ENCODE results near the gene DIP2C. TPM values are rescaled to one million over a fixed set of nuclear protein-coding genes. Genes with fewer than 3 reads are reported as not detected.
"Not testable (repeated sequence)": the region's sequence is repeated elsewhere in the genome, so short reads cannot be mapped to it uniquely, and the experiment has no call there.

Gene DIP2C
- polyA plus RNA-seq, 4 donors: 18.8 to 22.7 (median 20.9) TPM

DNA sequence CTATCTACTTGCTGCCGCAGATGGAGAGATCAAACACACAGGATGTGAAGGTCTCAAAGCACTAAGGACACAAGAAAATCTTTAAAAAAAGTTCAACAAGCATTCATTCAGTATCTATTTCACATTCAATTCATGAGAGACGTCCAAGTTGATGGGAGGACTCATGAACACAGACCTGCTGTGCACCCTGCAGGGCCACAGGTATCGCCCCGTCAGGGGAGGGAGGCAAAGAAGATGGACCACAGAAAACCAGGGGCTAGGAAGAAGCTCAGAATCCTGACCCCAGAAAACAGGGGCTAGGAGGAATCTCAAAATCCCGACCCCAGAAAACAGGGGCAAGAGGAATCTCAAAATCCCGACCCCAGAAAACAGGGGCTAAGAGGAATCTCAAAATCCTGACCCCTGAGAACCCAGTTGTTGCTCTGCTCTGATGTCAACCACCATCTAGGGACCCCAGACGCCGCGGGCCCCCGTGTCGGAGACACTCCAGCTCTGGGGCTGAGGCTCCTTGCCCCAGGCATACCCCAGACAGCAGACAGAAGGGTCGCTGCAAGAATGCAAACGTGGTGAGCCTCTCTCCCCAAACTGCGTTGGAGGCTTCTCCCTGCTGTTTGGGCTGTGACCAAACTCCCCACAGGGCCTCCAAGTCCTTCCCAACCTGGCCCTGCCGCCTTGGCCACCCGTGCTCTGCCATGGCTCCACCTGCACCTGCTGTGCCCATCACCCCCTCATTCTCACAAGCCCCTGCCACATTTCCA, 197.6 kb downstream of the DIP2C start:
- no peak for DNase-seq (ENCODE audit: low read depth in 4 of 4, low spot score in 3 of 4)

DNA sequence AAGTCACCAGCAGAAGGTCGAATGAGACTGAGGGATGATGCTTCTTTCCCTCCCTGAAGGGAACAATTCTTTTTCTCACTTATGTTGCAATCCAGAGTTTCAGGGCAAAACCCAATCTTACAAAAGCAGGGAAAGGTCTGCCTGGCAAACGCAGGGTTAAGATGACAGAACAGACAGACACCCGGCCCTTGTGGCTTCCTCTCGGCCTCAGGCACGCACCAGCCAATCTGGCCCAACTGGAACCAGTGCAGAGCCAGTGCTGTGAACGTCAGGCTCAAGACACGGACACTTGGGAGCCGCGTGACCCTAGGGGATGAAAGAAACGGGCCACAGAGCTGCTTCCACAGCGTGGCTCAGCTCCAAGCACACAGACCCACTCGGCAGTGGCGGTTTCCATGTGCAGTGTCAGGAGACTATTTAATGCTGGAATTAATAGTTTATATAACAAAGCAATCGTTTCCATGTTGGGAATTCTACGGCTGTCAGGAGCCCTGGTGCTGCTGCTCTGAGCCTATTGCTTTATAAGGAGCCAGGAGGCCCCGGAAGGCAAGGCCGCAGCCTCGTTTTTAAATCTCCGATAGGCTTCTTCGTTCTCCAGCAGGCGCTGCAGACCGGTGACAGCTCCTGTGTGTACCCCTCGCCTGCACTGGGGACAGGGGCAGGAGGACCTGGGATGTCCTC, 198.4 kb downstream of the DIP2C start:
- no peak for DNase-seq (ENCODE audit: low read depth in 4 of 4, low spot score in 3 of 4)

DNA sequence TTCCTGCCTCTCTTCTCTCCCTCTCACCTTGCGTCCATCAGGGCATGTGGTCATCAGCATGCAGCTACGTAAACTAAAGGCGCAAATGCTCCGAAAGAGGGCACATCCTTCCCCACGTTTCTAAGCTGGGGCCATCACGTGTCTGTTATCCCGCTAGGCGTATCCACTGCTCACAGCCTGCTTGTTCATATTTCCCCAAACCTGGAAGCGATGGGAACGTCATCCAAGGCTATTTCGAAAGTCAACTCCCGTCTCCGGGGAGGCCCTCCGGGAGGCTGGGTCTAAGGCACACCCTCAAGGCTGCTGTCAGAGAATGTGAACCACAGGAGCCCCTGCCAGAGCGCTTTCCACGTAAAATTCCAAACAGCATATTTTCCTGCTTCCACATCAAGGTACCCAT, 199.2 kb downstream of the DIP2C start:
- no peak for DNase-seq (ENCODE audit: low read depth in 4 of 4, low spot score in 3 of 4)

DNA sequence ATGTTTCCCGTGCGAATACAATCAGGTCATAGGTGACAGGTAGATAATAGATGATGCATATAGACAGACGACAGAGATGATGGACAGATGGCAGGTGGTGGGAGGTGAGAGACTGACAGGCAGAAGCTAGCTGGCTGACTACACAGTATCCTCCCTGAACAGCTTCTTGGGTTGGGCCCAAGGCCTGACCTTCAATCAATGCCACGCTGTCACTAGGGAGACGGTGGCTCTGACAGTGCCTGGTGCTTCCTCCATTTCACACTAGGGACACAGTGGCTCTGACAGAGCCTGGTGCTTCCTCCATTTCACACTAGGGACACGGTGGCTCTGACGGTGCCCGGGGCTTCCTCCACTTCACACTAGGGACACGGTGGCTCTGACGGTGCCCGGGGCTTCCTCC, 200.1 kb downstream of the DIP2C start:
- DNase-seq (ENCODE audit: low read depth in 4 of 4, low spot score in 3 of 4): no peak

DNA sequence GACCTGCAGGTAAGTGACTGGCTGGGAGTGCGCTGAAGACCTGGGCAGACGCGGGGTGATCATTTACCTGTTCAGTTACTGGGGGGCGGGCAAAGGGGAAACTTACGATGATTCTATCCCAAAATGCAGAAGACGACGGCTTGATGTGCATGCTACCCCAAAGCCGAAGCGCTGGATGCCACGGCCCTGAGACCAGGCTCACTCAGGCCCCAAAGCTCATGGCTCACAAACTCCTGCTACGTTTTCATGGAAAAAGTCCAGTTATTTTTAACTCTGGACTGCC, 200.6 kb downstream of the DIP2C start:
- DNase-seq (ENCODE audit: low read depth in 4 of 4, low spot score in 3 of 4): no peak

DNA sequence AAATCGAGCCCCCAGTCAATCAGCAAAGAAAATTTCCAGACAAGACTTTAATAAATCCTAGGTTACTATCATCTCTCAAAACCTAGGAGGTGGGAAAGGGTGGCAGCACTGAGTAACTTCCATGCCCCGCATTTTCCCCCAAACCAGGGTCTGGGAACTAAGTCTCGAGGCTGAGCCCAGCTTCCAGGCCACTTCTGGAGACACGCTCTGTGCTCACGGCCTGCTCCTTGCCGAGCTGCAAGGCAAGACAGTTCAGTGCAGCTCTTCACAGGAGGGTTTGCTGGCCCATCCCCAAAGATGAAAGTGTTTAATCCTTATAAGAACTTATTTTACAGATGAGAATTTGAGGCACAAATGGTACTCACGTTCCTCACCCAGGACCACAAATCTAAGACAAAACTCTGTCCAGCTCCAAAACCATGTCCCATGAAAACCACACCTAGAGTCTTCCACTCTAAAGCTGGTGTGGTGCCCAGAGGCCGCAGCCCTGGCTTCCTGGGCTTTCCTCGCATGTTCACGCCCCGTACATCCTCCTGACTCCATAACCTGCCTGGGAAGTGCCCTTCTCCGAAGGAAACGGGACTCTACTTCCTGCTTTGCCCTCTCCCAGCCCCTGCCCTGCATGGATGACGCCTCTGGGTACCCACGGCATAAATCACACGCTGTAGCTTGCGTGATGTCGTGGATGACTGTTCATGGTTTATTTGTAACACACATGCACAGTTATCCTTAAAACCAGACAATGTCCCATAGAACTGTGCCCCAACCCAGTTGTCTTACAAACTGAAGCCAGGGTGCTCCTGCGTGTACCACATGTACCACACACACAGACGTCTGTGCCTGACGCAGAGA, 201.2 kb downstream of the DIP2C start:
- DNase-seq (ENCODE audit: low read depth in 4 of 4, low spot score in 3 of 4): no peak

DNA sequence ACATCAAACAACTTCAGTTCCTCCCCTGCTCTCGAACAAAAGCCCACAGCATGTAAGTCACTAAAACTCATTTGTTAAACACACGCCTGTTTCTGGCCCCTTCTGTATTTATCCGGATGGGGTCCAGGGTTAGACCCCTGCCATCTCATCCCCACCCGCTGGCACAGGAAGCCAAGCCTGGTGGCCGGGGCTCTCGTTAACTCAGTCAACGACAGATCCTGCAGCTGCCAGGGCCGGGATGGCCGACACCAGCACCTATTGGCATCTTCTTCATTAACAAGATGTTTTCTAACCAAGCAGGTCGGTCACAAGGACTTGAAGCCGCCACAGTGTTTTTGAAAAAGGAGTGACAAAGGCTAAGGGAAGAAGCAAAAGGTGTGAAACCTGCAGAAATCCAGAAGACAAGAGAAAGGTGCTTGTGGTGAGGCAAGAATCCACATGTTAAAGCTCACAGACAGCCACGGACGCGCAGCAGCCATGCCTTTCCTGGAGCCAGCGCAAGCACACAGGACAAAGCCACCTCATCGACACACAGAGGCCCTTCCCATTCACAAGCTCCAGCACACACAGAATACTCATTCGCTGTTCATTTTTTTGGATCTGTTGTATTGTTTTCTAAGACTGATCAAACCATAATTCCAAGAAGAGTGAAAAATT, 202.7 kb downstream of the DIP2C start:
- no peak for DNase-seq (ENCODE audit: low read depth in 4 of 4, low spot score in 3 of 4)

DNA sequence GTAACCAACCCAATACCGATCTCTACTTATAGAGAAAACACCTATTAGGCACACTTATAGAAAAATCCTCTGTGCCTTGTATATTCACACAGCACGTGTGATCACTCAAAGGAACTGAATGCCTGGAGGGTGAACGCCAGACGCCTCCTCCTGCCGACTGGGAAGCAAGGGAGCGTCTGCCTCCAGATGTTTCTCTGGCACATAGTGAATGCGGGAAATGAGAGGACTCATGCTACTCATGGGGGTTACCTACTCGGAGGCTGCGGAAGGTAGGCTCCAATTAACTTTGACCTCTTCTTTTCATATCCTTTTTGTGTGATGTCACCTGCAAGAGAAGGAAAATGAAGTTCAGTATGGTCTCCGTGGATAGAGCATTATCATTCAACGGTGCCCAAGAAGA, 203.3 kb downstream of the DIP2C start:
- no peak for DNase-seq (ENCODE audit: low read depth in 4 of 4, low spot score in 3 of 4)

DNA sequence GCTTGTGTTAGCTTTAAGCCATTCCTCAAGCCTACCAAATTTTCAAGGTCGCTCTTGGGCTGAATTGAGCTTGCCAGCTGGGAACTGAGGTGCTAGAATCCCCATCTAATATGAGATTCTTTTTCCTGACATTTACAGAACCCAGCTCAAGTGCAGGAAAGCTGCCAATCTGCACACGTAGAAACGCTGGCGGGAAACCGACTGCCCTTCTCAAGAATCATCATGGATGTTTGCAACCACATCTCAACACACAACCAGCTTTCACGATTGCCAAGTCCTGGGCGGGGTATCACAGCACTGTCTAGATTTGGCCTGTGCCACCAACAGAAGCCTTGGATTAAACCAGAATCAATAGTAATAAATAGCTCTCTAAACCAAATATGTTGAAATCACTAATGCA, 203.7 kb downstream of the DIP2C start:
- DNase-seq (ENCODE audit: low read depth in 4 of 4, low spot score in 3 of 4): no peak

DNA sequence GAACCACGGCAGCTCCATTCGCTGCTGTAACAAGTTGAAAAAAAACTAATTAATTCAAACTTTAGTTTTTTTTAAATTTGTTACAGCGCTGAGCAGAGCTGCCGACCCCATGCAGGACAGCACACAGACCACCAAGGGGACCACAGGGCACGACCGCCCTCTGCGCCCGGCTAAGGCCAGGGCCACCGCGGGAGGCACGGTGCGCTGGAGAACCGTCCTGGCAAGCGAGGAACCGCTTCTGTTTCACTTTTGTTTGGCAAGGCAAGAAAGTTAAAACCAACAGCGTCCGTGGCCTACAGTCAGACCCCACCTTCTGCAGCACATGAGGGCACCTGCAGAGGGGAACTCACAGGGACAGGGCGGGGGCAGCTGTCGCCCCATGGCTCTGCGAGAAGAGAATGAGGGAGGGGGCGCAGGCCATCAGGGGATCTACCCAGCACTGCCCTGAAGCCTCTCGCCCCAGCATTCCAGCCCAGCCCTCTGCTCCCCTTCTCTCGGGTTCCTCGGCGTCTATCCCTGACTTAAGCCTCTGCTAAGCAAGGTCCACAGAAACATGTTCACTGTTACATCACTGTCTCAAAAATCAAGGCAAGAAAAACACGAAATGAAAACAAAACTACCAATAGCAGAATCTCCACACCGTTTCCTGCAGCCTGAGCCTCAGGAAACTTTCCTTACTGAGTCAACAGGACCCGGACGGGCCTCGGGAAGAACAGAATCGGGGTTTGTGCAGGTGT, 204.4 kb downstream of the DIP2C start:
- no peak for DNase-seq (ENCODE audit: low read depth in 4 of 4, low spot score in 3 of 4)

DNA sequence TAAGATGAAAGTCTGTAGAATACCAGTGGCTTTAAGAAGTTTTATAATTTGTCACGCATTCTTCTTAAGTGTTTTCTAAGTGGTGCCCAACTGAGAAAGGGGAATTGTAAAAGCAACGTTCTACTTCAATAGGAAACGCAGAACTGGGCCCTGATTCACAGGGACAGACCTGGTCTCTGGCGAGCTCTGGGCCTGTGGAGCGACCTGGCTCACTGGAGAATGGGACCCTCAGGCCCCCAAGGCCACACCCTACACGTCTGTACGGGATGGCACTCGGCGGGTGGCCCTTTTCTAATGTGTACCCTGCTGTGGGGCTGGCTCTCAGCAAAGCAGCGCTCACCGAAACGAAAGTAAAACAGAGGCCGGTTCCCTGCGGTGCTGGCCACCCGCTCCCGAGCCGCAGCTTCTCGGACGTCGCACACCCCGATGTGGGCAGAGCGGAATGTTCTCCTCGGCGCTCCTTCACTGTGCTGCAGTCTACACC, 205.0 kb downstream of the DIP2C start:
- DNase-seq (ENCODE audit: low read depth in 4 of 4, low spot score in 3 of 4): no peak

DNA sequence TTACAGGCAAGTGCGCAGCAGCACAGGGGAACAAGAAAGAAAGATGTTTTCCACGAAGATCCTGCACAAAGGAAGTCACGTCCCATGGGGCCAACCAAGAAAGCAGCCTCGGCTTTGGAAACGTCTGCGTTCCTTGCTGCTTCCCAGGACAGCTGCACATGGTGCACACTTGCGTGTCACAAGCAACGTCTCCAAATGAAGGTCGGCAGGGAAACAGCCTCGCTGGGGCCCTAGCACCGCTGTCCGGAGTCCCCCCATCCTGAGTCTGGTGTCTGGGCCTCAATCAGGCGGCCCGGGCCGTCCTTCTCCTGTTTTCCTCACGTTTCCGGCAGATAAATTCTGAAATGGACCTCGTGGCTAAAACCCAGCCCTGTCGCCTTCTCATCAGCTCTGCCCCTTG, 206.2 kb downstream of the DIP2C start:
- no peak for DNase-seq (ENCODE audit: low read depth in 4 of 4, low spot score in 3 of 4)

DNA sequence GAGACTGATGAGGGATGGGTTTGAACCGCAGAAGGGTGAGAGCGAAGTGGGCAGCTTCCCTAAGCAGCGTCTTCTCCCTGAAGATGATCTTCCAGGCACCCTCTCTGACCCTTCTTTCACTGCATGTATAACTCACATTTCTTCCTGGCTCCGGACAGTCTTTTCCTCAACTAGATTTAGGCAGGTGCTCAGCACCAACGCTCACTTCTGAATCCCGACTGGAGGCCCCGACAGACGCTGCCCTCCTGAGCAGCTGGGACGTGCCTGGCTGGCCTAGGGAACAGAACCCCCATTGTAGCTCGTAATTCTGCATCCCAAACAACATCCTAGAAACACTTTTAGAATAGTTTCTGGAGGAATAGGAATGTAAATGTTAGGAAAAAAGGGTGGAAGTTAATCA, 206.6 kb downstream of the DIP2C start:
- no peak for DNase-seq (ENCODE audit: low read depth in 4 of 4, low spot score in 3 of 4)

DNA sequence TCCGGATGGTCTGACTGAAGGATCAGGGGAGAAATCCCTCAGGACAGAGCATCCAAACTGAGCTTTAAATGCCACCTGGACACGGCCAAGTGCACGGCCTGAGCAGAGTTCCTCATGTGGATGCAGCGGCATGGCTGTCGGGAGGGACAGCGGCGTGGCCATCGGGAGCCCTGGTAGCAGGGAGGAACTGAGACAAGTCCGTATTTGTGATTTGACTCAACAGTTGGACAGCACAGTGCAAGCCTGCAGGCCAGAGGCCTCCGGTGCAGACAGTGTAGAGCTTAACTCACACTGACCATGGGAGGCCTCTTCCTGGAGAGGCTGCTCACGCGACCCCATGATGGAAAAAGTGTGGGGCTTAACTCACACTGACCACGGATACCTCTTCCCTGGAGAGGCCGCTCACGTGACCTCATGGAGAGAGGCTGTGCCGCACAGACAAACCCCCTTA, 207.4 kb downstream of the DIP2C start:
- no peak for DNase-seq (ENCODE audit: low read depth in 4 of 4, low spot score in 3 of 4)

DNA sequence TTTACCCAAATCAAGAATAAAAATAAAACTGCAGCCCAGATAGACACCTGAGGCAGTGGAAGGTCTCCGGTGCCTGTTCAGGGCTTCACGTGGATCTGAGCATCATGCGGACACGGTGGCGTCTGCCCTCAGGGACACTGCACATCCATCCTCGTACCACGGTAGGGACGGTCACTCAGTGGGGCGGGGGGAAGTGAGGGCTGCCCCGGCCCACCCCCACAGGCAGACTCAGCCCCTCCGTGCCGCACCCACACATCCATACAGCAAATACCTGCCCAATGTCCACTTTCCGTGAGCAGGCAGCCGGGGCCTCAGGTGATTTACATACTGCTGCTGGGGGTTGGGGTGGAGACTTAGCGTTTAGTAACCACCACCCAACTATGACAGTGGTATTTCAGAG, 207.8 kb downstream of the DIP2C start:
- DNase-seq (ENCODE audit: low read depth in 4 of 4, low spot score in 3 of 4): no peak

DNA sequence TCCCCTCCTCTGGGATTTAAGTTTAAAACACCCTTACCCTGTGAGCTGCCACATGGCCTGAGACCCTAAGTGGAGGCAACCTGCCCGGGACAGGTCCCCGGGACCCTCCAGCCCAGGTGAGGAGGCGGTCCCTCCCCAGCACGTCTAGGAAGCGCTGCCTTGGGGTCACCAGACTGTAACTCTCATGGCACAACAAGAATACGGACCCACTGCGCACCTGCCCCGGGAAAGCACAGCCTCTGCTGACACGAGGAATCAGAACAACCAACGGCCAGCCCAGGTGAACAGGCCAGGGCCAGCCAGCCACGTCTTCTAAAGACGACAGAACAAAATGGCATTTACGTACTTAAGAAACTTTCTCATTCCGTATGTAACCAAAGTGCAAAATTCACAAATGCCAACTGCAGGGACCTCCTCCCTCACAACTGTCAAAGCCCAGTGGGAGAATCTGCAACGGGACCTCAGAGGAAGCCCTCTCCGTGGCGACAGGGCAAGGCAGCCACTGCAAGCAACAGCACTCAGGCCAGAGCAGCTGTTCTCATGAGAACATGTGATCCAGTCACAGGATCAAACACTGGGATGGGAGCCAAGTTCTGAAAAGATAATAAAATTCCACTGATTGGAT, 208.4 kb downstream of the DIP2C start:
- no peak for DNase-seq (ENCODE audit: low read depth in 4 of 4, low spot score in 3 of 4)

DNA sequence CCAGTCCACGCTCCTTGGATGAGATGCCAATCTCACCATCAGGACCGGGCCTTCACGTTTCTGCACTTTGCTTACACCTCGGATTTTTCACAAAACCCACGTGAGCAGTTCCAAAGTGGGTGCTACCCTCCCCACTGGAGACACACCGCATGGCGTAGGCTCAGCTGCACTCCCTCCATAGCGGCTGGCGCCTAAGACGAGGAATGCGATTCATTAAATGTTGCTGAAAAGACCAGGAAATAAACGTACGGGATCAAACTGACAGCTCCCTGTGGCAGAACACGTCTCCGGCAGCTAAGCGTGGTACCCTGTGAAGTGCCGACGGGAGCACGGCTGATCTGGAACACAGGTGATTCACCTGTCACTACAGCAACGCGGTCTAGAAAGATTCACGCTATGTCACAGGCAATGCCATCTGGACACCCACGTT, 209.0 kb downstream of the DIP2C start:
- DNase-seq (ENCODE audit: low read depth in 4 of 4, low spot score in 3 of 4): no peak

DNA sequence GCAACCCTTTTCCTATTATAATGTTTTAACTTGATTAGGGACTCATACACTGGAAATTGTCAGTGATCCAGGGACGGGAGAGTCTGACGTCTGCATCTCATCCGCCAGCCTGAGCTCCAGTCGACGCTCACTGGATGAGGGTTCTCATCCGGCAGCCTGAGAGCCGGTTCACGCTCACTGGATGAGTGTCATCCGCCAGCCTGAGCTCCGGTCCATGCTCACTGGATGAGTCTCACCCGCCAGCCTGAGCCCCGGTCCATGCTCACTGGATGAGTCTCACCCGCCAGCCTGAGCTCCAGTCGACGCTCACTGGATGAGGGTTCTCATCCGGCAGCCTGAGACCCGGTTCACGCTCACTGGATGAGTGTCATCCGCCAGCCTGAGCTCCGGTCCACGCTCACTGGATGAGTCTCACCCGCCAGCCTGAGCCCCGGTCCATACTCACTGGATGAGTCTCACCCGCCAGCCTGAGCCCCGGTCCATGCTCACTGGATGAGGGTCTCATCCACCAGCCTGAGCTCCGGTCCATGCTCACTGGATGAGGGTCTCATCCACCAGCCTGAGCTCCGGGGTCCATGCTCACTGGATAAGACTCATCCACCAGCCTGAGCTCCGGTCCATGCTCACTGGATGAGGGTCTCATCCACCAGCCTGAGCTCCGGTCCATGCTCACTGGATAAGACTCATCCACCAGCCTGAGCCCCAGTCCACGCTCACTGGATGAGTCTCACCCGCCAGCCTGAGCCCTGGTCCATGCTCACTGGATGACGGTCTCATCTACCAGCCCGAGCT, 209.6 kb downstream of the DIP2C start:
- DNase-seq (ENCODE audit: low read depth in 4 of 4, low spot score in 3 of 4): not testable (repeated sequence)
